Measurements from ENCODE around the gene PTPRM.

GRCh38 chr18:8286303-8286702 lies 719.2 kb downstream of the PTPRM start:
- TF ChIP-seq TAF1 (IDR thresholded peaks at IDR 0.05; ENCODE audit: borderline replicate concordance, low read depth, low read length), result no peak
- no peak for TF ChIP-seq POLR2A (IDR thresholded peaks at IDR 0.05; ENCODE audit: low read depth, low read length)
- no peak for TF ChIP-seq POLR2AphosphoS5 (IDR thresholded peaks at IDR 0.05; ENCODE audit: low read depth, low read length)

All from GM12892 (cell line).